GM12864 (cell line): ENCODE results near the gene ACAA2.
"Not testable (repeated sequence)": the region's sequence is repeated elsewhere in the genome, so short reads cannot be mapped to it uniquely, and the experiment has no call there.

ENCODE experiments used
- DNase-seq: peaks from one replicate; pipeline ENCODE4 v3.0.0-alpha.2; 2011; ENCODE audit warnings: low read depth
- H3K4me3 ChIP-seq: 2 replicates; pipeline ENCODE4 v1.5.1; 2011; ENCODE audit warnings: mild to moderate bottlenecking, low read depth, low read length, control low read depth
- TF ChIP-seq, protein P1 (sequence below): IDR thresholded peaks from 2 replicates; pipeline ENCODE4 v1.5.1; 2011; ENCODE audit warnings: low read depth, mild to moderate bottlenecking, moderate library complexity, low read length, control low read depth, inconsistent platforms; ENCODE audit errors: missing control alignments

The ACAA2 gene

GRCh38 chr18:49839012-49839411 is 25.7 kb upstream of the ACAA2 start:
- H3K4me3 ChIP-seq = no peak overlapping the region
- no peak for DNase-seq
- TF ChIP-seq, protein P1, sequence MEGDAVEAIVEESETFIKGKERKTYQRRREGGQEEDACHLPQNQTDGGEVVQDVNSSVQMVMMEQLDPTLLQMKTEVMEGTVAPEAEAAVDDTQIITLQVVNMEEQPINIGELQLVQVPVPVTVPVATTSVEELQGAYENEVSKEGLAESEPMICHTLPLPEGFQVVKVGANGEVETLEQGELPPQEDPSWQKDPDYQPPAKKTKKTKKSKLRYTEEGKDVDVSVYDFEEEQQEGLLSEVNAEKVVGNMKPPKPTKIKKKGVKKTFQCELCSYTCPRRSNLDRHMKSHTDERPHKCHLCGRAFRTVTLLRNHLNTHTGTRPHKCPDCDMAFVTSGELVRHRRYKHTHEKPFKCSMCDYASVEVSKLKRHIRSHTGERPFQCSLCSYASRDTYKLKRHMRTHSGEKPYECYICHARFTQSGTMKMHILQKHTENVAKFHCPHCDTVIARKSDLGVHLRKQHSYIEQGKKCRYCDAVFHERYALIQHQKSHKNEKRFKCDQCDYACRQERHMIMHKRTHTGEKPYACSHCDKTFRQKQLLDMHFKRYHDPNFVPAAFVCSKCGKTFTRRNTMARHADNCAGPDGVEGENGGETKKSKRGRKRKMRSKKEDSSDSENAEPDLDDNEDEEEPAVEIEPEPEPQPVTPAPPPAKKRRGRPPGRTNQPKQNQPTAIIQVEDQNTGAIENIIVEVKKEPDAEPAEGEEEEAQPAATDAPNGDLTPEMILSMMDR = no peak

DNA sequence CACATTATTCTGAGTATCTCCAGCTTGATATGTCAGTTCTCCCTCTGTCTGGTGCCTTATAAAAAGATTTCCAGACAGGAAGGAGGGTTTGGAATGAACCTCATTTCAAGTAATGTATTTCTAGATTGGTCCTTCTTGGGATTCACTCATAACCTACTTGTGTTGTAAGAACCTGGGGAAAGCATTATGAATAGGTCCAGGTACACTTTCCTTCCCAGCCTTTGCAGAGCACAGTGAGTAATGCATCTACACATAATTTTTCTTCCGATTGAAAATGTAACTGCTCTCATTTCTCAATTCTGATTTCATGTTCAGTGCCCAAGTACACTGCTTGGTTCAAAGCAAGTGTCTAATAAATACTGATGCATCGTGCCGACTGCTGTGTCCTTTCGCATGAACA is 25.0 kb upstream of the ACAA2 start:
- no peak for DNase-seq

GRCh38 chr18:49837889-49838288 is 24.6 kb upstream of the ACAA2 start:
- no peak for DNase-seq
- H3K4me3 ChIP-seq = no peak overlapping the region
- TF ChIP-seq, protein P1 = no peak

More for the DNA sequence above, 25.0 kb upstream of the ACAA2 start:
- no peak overlapping the region for H3K4me3 ChIP-seq
- TF ChIP-seq, protein P1 = no peak

GRCh38 chr18:49837316-49837835 is 24.0 kb upstream of the ACAA2 start:
- not testable (repeated sequence) for DNase-seq, H3K4me3 ChIP-seq

GRCh38 chr18:49835405-49835804 is 22.1 kb upstream of the ACAA2 start:
- TF ChIP-seq, protein P1 = no peak
- H3K4me3 ChIP-seq = no peak overlapping the region

DNA sequence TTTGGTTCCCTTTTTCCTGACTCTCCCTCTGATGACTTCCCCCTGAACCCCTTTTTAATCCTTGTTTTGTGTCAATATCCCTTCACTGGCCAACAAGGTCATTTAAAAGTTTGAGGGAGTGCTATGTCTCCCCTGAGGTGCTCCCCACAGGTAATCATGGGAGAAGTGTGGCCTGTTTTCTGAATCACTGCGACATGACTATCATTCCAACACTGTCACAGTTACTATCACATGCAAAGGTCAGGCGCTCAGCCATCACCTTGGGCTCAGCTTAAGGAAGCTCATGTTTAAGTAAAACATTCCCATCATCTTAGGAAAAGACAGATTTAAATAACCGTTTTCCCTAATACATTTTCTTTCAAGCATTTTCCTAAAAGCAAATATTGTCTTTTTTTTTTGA is 20.9 kb upstream of the ACAA2 start:
- TF ChIP-seq, protein P1 = no peak
- H3K4me3 ChIP-seq = no peak overlapping the region
- DNase-seq = no peak

More at GRCh38 chr18:49835405-49835804, 22.1 kb upstream of the ACAA2 start:
- no peak for DNase-seq

- H3K4me3 ChIP-seq = no peak overlapping the region
- TF ChIP-seq, protein P1 = no peak
- no peak for DNase-seq
These were observed 20.5 kb upstream of the ACAA2 start for GRCh38 chr18:49833814-49834213.
